Testis (tissue), 3 donors: ENCODE data around the gene NPAS2. TPM values are rescaled to one million over a fixed set of nuclear protein-coding genes. Genes with fewer than 3 reads are reported as not detected.

Experiments
- DNase-seq: peaks from one replicate; pipeline ENCODE4 v3.0.0-alpha.2; 2019
- H3K27ac ChIP-seq, 2 donors: fragments of 200-600 bp; sonication (generic); one replicate each; pipeline ENCODE4 v1.5.1; 2019
- H3K27me3 ChIP-seq: fragments of 200-600 bp; sonication (generic); one replicate; pipeline ENCODE4 v1.5.1; 2019
- H3K36me3 ChIP-seq: fragments of 200-600 bp; sonication (generic); one replicate; pipeline ENCODE4 v1.5.1; 2017; ENCODE audit warnings: low read depth; ENCODE audit errors: missing control alignments
- H3K4me1 ChIP-seq: fragments of 200-600 bp; sonication (generic); one replicate; pipeline ENCODE4 v1.5.1; 2019
- H3K4me3 ChIP-seq, 2 donors: fragments of 200-600 bp; sonication (generic); one replicate each; pipeline ENCODE4 v1.5.1; 2017 to 2019
- H3K9me3 ChIP-seq: fragments of 200-600 bp; sonication (generic); one replicate; pipeline ENCODE4 v1.5.1; 2017
- CTCF ChIP-seq, 3 experiments: fragments of 450-650 bp in 2 of 3; fragments of 200-600 bp in 1 of 3; sonication (generic) in 1 of 3; IDR thresholded peaks; one replicate each; pipeline ENCODE4 v1.5.1; 2016 to 2019; ENCODE audit warnings: antibody characterized with exemption in 3 of 3, mild to moderate bottlenecking in 2 of 3, moderate library complexity in 1 of 3
- POLR2A ChIP-seq: fragments of 450-650 bp; IDR thresholded peaks from one replicate; pipeline ENCODE4 v1.6.1; 2017; ENCODE audit warnings: antibody characterized with exemption, mild to moderate bottlenecking, moderate library complexity
- WGBS, 2 donors: methylation state at CpG; one replicate each; pipeline ENCODE4 v1.1.5; 2018; 5-methylcytosine and 5-hydroxymethylcytosine counted together
- intact Hi-C: fragments of 100-400 bp; cut with DNase I; formaldehyde crosslinking; loops from one replicate; pipeline ENCODE4 v1.15.1; 2023; ENCODE audit warnings: low total_unique reads
- polyA plus RNA-seq: library from polyadenylated mRNA; stranded (reverse); fragments of 350-450 nt; fragmentation: Illumina TruSeq; extraction: RNeasy Lipid Tissue Mini Kit (QIAGEN cat#74804); gene quantifications from one replicate; pipeline ENCODE4 v1.2.3, GENCODE V29; 2014; ENCODE audit warnings: low read depth, low replicate concordance; ENCODE audit not compliant: insufficient read depth
- total RNA-seq, 2 donors: library from RNA; depleted of rRNA; stranded (reverse); fragments of >200 nt; gene quantifications; one replicate each; pipeline ENCODE4 v1.2.3, GENCODE V29; 2016

The NPAS2 gene
- total and polyA plus RNA-seq, 3 donors from 2014 or later, result 20.4 to 64.2 (median 46.7) TPM

- Histone ChIP-seq H3K4me1 (no peaks in the 10 kb centered on the region), H3K27me3 (no peaks in the 10 kb centered on the region), H3K36me3 (no peaks in the 10 kb centered on the region), H3K27ac (no peak overlapping the region), H3K9me3 (no peaks in the 10 kb centered on the region), H3K4me3 (no peak overlapping the region)
- intact Hi-C loops, result no loop called here
- TF ChIP-seq POLR2A, result no peak
- TF ChIP-seq CTCF (IDR thresholded peaks at IDR 0.05), result no peak
- no peak for DNase-seq
- 57 to 75% methylated on average over 2 of the region's 2 CpGs for WGBS, 2 donors
Observed at GRCh38 chr2:100800915-100801314, 19.0 kb upstream of the NPAS2 start.

- Histone ChIP-seq H3K27me3 (no peaks in the 10 kb centered on the region), H3K36me3 (no peaks in the 10 kb centered on the region), H3K9me3 (no peaks in the 10 kb centered on the region), H3K4me3 (no peak overlapping the region), H3K4me1 (no peaks in the 10 kb centered on the region), H3K27ac (no peak overlapping the region)
- no peak for DNase-seq
- intact Hi-C loops, result no loop called here
- 96 to 100% methylated on average over 1 of the region's 1 CpG for WGBS, 2 donors
- TF ChIP-seq CTCF (IDR thresholded peaks at IDR 0.05) (no peak), POLR2A (no peak)
Observed at GRCh38 chr2:100801402-100801801, 18.5 kb upstream of the NPAS2 start.

GRCh38 chr2:100802066-100802465, 17.9 kb upstream of the NPAS2 start:
- TF ChIP-seq POLR2A, result no peak
- TF ChIP-seq CTCF (IDR thresholded peaks at IDR 0.05), result no peak
- no peaks in the 10 kb centered on the region for H3K36me3 ChIP-seq
- H3K4me3 ChIP-seq, result no peak overlapping the region
- no peaks in the 10 kb centered on the region for H3K27me3 ChIP-seq
- H3K4me1 ChIP-seq, result no peaks in the 10 kb centered on the region
- no peak overlapping the region for H3K27ac ChIP-seq
- DNase-seq, result no peak
- 93 to 94% methylated on average over 9 of the region's 9 CpGs for WGBS, 2 donors
- H3K9me3 ChIP-seq, result no peaks in the 10 kb centered on the region
- intact Hi-C loops, result no loop called here

DNA sequence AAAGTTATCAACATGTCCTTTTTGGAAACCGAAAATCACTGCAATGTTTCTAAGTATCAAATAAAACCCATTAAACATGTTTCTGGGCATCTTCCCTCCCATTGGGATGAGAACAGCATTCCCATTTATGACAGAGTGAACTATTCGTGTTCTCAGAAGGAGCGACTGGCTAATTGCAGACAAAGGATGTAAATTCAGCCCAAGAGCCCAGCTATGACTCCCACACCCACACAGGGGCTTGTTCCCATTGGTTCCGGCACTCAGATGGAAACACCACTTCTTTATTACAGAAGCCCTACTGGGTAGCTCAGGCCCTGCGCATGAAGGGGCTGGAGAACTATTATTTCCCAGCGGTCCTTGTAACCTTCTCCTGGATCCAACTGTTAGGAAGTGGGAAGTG, 16.6 kb upstream of the NPAS2 start:
- no peak for DNase-seq
- H3K4me1 ChIP-seq, result no peaks in the 10 kb centered on the region
- no peaks in the 10 kb centered on the region for H3K27me3 ChIP-seq
- intact Hi-C loops, result no loop called here
- no peak for TF ChIP-seq POLR2A
- no peak for TF ChIP-seq CTCF (IDR thresholded peaks at IDR 0.05)
- WGBS, 2 donors, result 72 to 76% methylated on average over 6 of the region's 6 CpGs
- H3K27ac ChIP-seq, result no peak overlapping the region
- H3K4me3 ChIP-seq, result no peak overlapping the region
- H3K36me3 ChIP-seq, result no peaks in the 10 kb centered on the region
- H3K9me3 ChIP-seq, result no peaks in the 10 kb centered on the region

DNA sequence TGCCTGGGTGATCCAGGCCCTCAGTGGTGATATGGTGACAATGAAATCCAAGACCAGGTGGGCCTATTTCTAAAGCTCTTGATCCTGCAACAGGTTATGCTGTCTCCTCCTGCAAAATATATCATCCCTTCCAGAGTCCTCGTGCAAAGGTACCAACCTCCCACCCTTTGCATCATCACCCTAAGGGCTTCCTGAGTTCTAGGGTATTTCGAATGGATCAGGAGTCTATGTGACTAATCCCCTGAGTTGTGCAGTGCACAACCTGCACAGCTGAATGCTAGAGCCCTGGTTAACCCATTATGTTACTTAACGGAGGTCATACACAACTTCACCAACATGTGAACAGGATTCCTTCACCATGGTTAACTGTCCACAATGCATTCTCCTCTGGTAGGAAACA, 13.4 kb upstream of the NPAS2 start:
- Histone ChIP-seq H3K27ac (no peak overlapping the region), H3K9me3 (no peaks in the 10 kb centered on the region), H3K27me3 (no peaks in the 10 kb centered on the region), H3K4me1 (no peaks in the 10 kb centered on the region), H3K36me3 (no peaks in the 10 kb centered on the region), H3K4me3 (no peak overlapping the region)
- intact Hi-C loops, result no loop called here
- TF ChIP-seq POLR2A, result no peak
- TF ChIP-seq CTCF (IDR thresholded peaks at IDR 0.05), result no peak
- no peak for DNase-seq
- 84 to 88% methylated on average over 3 of the region's 3 CpGs for WGBS, 2 donors
